A172 (cell line): ENCODE measurements around the gene LAYN. TPM values are rescaled to one million over a fixed set of nuclear protein-coding genes. Genes with fewer than 3 reads are reported as not detected.

Source experiments
- DNase-seq: peaks from one replicate; pipeline ENCODE4 v3.0.0-alpha.2; 2015; ENCODE audit warnings: low spot score
- total RNA-seq: library from RNA; depleted of rRNA; stranded (reverse); fragments of >200 nt; shearing (Covaris generic); gene quantifications from 2 replicates; pipeline ENCODE4 v1.2.3, GENCODE V29; 2014

LAYN gene
- total RNA-seq, 1 experiment from 2014 or later = 160 TPM

GRCh38 chr11:111531136-111531535 lies 9.4 kb upstream of the LAYN start:
- no peak for DNase-seq

GRCh38 chr11:111531687-111532364 lies 8.7 kb upstream of the LAYN start:
- DNase-seq = peak; percentile 87

- no peak for DNase-seq
Observed at GRCh38 chr11:111532365-111532709, 8.2 kb upstream of the LAYN start.

GRCh38 chr11:111535281-111535680 lies 5.2 kb upstream of the LAYN start:
- no peak for DNase-seq

- no peak for DNase-seq
Observed at GRCh38 chr11:111537336-111537860, 3.1 kb upstream of the LAYN start.

GRCh38 chr11:111538407-111539114 lies 2.0 kb upstream of the LAYN start:
- DNase-seq = no peak

- DNase-seq = no peak
Observed at GRCh38 chr11:111539426-111540113, 950 bp upstream of the LAYN start.

- no peak for DNase-seq
Observed at GRCh38 chr11:111540937-111541253, 375 bp downstream of the LAYN start.

GRCh38 chr11:111541254-111542061 lies 938 bp downstream of the LAYN start:
- peak; percentile 65 for DNase-seq

GRCh38 chr11:111542606-111543275 lies 2.2 kb downstream of the LAYN start:
- DNase-seq = no peak

- DNase-seq = no peak
Observed at GRCh38 chr11:111548525-111548924, 8.0 kb downstream of the LAYN start.

GRCh38 chr11:111549196-111549868 lies 8.8 kb downstream of the LAYN start:
- DNase-seq = no peak

GRCh38 chr11:111549869-111550203 lies 9.3 kb downstream of the LAYN start:
- peak; percentile 43 for DNase-seq

- DNase-seq = no peak
Observed at GRCh38 chr11:111550258-111550657, 9.7 kb downstream of the LAYN start.

- DNase-seq = peak; percentile 77
Observed at GRCh38 chr11:111554532-111554931, 14.0 kb downstream of the LAYN start.

- peak; percentile 49 for DNase-seq
Observed at GRCh38 chr11:111555255-111555654, 14.7 kb downstream of the LAYN start.

- DNase-seq = peak; percentile 91
Observed at GRCh38 chr11:111557425-111558111, 17.0 kb downstream of the LAYN start.

GRCh38 chr11:111559800-111560464 lies 19.4 kb downstream of the LAYN start:
- DNase-seq = no peak

GRCh38 chr11:111560800-111561199 lies 20.3 kb downstream of the LAYN start:
- DNase-seq = no peak

GRCh38 chr11:111561306-111561705 lies 20.8 kb downstream of the LAYN start:
- no peak for DNase-seq
